Effector CD8-positive, alpha-beta T cell (primary cell): ENCODE data around the gene PPIL6.
A peak's percentile ranks its signal among the peaks of the same experiment; 100 is the strongest.

Source experiments
- DNase-seq: peaks from one replicate; lab custom pipeline; 2025; lab: John Stamatoyannopoulos, UW
- total RNA-seq, 4 experiments: gene quantifications; one replicate each; lab custom pipeline; 2026; lab: John Stamatoyannopoulos, UW

The PPIL6 gene
- total RNA-seq = 0.12 to 0.88 (median 0.67) reads per million in 4 experiments

DNA sequence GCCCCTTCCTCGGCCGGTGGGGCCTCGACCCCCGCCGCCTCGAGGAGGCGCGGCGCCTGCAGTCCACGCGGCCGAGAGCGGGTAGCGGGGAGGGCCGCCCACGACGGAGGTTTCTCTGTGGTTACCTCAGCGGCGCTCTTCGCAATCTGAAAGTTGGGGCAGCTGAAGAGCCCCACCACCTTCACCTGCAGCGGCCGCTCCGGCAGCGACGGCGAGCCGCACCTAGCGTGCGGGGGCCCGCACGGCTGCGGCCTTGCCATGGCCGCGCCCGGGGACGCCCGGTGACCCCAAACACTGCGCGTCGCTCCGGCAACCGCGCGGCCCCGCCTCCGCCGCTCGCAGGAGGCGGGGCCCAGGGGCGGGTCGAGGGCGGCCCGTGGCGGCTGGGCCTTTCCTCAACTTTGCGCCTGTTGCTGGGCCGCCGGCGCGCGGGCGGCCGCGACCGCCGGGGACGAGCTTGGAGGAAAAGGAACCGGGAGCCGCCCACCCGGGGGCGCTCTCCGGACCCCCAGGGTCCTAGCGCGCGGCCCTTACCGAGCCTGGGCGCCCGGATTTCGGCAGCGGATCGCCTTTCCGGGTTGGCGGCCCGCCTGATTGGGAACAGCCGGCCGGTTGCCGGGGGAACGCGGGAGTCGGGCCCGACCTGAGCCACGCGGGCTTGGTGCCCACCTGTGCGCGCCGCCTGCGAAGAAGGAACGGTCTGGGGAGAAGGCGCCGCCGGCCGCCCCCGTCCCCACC, at the start of gene PPIL6, which contains the start of gene SMPD2:
Gene PPIL6 (minus strand): TSS at position 298 of the 738 bp plus-strand sequence. CDS start 38 bp downstream, at position 260.
Gene SMPD2 (plus strand): TSS at position 394 of the 738 bp plus-strand sequence. CDS start 398 bp downstream, outside the sequence.
- peak; percentile 63 for DNase-seq

DNA sequence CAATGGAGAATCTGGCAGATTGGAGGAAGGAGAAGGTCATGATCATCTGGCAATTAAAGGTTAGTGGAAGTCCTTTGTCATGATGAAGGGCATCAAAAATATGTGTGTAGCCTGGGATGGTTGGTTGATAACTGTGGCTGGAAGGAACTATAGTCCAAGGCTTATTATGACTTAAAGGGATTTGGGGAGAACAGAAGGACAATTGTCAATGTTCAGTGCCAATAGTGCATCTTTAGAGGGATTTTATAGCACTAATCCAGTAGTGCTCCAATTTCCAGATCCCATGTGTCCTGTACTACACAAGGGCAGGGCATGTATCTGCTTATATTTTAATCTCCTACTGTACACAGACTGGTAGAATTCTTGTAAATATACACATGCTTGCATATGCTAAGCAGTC, 47.6 kb upstream of the PPIL6 start:
- DNase-seq = no peak

DNA sequence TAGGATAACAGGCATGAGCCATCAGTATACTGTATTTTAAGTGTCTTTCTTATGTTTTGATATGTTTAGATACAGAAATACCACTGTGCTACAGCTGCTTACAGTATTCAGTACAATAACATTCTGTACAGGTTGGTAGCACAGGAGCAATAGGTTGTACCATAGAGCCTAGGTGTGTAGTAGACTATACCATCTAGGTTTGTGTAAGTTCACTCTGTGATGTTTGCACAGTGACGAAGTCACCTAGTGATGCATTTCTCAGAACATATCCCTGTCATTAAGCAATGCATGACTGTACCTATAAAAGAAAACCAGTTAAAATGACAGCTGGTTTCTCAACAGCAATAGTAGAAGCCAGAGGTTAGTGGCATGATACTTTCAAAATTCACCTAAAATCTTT, 45.6 kb upstream of the PPIL6 start:
- DNase-seq = no peak

DNA sequence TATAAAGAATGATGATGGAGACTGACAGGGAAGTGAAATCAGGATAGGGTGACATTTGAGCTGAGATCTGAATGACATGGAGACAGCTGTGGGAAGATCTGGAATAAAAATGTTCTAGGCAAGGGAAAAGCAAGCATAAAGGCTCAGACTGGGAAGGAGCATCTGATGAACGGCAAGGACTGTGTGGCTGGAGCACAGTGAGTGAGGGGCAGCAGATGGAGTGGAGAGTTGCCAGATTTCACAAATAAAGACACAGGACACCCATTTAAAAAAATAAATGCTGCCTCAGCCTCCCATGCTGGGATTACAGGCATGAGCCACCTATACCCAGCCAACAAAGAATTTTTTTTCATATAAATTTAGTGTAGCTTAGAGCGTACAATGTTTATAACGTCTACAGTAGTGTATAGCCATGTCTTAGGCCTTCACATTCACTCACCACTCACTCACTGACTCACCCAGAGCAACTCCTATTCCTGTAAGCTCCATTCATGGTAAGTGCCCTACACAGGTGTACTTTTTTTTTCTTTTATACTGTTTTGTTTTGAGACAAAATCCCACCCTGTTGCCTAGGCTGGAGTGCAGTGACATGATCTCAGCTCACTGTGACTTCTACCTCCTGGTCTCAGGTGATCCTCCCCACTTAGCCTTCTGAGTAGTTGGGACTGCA, 45.0 kb upstream of the PPIL6 start:
- no peak for DNase-seq

DNA sequence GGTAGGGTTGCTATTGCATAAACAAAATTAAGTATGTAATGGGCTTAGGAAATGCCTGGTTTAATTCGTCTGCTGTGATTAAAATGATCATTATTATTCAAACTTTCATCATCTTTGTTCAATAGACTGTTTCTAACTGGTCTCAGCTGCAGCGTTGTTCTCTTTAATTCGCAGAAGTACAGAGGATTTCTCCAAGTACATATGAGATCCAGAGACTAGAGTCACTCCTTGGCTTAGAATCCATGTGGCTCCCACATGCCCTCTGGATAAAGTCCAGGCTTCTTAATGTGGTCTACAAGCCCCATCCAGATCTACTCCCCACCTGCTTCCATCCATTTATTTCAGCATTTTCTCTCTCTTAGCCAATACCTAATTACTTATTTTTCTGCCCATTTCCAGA, 43.7 kb upstream of the PPIL6 start:
- no peak for DNase-seq

DNA sequence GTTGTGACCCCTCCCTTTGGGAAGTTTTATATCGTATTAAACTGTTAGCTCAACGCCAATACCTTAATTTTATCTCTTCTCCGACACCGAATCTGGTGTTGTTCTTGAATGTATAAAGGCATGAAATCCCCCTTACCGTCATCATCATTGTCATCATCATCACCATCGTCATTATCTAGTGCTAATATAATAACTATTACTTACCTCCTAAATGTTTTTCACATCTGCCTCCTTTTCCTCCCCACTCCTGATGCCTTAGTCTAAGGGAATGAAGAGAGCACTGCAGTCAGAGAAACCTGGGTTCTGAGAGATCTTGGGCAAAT, 43.3 kb upstream of the PPIL6 start:
- DNase-seq = no peak

DNA sequence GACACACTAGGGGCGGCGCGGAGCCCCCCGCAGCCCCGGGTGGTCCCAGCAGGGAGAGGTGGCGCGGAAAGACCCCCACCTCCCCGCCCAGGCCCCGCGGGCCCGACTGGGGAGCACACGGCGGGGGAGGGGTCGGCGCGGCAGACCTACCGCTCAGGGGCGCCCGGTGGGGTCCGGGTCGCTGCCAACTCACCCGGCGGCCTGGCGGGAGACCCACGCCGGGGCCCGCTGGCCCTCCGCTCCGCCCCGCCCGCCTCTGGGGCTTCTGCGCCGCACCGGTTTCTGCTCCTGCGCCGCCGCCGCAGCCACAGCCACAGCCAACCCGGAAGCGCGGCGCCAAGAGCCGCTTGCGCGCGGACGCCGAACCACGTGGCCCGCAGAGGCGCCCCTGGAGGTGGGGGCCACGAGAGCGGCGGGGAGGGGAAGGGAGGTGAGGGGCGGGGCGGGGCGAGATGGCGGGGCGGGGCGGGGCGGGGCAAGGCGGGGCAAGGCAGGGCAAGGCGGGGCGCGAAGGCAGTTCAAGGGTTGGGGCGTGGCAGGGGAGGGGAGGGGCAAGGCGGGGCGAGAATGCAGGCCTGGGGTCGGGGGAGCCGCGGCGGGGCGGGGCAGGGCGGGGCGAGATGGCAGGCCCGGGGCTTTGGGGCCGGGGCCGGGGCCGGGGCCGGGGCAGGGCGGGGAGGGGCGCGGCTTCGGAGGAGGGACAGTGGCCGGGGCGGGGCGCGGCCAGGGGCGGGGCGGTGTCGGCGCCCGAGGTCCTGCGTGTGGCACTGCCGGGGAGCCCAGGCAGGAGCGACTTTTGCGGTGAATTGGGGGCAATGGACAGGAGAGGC, 42.7 kb upstream of the PPIL6 start, which contains the start of gene ZBTB24:
Gene ZBTB24 (minus strand): TSS at position 315 of the 830 bp plus-strand sequence. CDS start 1,193 bp downstream, outside the sequence.
- peak; percentile 87 for DNase-seq

DNA sequence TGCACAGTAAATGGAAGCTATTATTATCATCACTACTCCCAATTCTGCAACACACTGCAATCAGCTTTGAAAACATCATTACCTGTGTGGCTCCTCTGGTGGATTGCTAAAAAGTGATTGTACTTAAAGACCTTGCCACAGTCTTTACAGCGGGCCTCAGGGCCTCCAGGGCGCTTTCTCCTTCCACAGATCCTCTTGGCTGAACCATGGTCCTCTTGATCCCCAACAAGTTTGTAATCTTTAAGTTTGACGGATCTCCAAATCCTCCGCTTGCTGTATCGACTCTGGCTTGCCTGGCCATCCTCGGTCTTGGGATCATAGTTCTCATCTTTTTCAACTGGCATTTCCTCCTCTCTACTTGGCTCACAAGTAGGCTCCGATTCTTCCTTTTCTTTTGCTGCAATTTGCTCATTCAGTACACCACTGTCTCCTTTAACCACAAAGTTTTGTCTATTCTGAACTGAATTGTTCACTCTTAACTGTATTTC, 40.6 kb upstream of the PPIL6 start:
- no peak for DNase-seq

DNA sequence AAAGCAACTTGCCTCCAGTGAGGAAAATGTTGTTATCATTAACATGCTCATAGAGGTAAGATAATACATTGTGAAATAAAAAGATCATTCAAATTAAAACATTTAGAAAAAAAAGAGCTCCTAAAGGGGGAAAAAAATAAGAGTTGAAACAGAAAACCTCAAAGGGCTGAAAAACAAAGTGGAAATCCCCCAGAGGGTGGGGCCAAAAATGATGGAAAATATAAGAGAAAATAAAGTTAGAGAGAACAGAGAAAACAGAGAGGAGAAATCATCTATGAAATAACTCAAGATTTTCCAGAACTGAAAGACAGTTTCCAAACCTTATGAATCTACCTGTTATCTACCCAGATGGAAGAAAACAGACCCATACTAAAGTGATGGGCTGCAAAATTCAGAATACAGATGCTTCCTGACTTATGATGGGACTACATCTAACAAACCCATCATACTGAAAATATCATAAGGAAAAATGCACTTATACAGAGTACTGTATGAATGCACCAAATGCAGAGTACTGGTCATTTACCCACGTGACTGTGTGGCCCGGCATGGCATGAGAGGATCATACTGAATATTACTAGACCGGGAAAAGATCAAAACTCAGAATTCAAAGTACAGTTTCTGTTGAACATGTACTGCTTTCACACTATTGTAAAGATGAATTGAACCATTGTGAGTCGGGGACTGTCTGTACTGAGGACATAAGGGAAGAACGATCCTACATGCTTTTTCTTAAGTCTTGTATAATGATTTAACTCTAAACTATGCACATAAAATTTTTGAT, 38.6 kb upstream of the PPIL6 start:
- no peak for DNase-seq

DNA sequence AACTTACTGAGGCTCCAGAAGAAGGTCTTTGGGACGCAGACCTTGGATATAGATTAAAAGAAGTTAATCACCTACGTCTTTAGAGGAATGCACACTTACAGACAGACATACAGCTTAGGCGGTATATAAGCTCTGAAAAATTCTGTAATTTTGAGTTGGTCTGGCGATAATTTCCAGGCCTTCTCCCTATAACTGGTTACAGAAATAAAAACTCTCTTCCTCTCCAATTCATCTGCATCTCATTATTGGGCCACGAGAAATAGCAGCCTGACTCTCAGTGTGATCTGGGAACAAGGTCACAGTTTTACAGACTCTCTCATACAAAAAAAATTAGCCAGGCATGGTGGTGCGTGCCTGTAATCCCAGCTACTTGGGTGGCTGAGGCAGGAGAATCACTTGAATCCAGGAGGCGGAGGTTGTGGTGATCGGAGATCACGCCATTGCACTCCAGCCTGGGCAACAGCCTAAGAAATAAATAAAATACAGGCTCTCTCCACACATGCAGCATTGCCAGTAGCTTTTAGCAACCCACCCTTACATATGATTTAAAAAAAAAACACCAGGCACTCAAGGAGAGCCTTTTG, 37.9 kb upstream of the PPIL6 start:
- DNase-seq = no peak

DNA sequence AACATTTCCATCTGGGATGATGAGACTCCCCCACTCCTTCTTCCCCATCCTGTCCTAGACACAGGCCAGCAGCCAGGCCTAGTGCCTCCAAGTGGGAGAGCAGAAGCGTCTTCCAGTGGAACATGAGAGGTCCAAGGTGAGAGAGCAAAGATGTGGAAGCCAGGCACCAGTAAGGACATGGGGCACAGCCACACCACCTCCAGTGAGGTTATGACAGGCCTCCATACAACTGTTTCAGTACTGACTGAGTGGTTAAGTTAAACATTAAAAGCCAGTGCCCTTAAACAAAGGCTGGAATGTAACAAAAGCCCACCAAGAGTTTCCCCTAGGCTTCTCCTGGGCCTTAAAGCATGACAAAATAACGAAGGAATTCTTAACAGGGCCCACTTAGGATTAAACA, 37.3 kb upstream of the PPIL6 start:
- DNase-seq = no peak

DNA sequence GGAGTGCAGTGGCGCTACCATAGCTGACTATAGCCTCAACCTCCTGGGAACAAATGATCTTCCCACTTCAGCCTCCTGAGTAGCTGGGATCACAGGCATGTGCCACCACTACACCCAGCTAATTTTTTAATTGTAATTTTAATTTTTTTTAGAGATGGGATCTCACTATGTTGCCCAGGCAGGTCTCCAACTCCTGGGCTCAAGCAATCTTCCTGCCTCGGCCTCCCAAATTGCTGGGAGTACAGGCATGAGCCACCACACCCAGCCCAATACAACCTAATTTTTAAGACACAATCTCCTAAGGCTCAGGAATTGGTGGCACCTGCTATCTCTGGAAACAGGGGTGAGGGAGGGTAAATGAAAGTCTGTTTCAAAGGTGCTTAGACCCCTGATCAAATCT, 36.8 kb upstream of the PPIL6 start:
- DNase-seq = no peak

DNA sequence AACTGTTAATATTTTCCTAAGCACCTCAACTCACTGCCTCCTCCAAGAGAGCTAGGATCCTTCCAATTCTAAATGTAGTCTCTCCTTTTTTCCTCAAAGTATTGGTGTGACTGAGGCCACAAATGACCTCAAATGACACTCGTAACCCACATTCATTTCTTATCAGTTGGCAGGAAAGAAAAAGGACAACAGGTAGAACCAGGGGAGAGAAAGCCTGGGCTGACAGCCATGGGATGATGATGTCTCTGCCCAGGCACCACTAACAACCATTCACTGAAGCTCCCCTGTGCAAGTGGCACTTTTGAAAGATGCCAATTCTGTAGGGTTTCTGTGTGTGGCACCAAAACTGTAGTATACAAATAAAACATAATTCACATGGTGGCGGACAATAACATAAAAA, 35.2 kb upstream of the PPIL6 start:
- no peak for DNase-seq

DNA sequence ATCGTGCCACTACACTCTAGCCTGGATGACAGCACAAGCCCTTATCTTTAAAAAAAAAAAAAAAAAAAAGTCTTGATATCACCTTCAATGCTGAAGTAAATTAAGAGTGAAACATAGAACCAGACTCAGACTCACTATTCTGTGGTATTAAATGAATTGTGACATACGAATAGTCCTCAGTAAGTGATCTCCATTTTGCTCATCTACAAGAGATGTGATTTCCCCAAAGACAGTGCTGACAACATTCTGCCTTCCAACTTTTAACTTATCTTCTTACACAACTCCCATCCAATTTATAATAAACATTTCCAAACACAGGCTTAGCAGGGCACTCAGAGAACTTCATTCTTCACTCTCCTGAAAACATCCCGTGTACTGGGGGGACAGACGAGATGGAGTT, 34.6 kb upstream of the PPIL6 start:
- DNase-seq = no peak

DNA sequence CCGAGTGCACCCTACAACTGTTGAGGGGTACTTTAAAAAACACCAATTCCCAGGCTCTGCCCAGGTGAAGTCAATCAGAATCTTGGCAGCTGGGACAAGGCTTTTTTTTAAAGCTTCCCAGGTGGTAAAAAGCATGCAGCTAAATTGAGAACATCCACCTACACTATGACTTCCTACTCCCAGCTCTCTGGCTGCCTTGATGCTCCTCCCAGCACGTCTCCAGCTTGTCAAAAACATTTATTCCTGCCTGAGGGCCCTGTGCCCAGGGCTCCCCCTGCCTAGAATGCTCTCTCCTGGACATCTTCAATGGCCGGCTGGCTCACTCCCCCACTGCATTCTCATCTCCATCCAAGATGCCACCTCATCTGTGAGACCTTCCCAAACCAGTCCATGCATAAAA, 32.7 kb upstream of the PPIL6 start:
- DNase-seq = no peak

DNA sequence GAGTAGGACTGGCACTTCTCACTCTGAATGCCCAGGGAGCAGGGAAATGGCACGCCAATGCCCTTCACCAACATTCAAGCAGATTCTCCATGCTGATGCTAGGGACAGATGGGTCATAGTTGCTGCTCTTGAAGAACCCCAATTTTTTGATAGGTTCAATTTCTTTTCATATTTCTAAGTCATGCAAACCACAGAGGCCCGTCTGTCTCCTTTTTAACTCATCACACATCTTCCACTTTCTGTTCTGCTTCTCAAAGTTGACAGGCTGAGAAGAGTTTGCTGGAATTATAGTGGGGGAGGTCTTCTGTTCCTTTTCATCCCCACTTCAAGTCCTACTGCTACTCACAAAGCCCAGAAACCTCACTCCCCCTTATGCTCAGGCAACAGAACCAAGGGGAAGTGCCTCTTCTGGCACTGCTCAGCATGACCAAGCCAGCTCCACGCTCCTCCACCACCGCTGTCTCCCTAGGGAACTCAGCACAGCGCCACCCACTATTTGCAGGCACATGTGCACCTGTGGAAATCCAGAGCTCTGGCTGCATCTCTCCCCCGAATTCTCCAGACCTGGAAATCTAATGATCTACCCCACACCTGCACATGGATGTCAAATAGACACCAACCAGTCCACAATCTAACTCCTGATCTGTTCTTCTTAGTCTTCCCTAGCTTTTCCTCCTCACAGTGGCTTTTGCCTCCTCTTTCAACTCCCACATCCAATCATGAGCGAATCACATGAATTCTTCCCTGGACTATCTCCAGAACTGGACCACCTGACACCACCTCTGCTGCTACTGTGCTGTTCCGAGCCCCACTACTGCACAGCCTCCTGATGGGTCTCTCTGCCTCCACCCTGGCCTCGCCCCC, 31.9 kb upstream of the PPIL6 start:
- no peak for DNase-seq

DNA sequence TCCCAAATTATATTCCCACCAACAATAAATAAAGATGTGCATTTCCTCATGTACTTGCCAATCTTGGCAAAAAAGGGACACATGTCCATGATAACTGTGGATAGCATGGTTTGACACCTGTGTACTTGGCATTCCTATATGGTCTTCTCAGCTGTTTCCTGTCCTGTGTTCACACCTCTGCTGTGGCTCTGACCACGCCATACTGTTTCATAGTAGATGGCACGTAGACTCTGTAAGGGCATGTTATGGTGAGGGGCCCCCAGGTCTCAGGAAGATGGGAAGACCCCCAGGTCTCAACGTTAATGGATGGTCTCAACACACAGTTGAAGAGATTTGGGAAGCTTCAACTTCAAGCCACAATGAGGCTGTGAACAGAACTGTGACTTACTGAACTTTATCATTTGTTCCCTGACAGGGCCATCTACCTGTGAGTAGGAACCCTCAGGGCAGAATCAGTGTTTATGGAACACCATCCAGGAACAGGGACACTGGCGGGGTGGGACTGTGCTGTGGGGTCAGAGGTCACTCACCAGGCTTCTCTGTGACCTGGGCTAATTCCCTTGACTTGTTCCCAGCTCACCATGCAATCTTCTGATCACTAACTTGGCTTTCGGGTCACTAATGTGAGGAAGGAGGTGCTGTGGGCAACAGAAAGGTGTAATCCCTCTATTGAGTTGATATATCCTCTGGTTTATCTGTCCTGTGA, 30.8 kb upstream of the PPIL6 start:
- no peak for DNase-seq

DNA sequence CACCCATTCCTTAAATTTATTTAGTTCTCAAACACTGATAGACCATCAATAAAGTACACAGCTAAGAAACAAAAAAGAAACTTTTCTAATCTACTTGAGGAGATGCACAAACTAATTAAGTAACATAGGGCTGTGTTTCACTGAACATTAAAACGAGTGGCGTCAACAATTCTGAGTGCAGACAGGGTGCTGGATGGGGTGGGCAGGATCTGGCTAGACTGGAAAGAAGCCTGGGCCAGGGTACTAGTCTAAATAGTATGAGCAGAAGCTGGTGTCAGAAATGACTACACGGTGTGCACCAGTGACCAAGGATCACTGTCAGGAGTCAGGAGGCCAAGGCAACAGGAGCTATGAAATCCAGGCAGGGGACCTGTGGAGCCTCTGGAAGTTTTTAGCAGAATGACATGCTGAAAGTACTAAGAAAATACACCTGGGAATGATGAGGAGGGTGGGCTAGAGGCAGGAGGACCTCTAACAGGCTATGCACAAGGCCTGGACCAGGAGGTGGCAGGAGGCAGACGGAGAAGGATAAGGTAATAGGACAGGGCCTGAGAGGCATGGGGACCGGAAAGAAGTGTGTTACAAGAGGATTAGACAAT, 29.3 kb upstream of the PPIL6 start:
- no peak for DNase-seq

DNA sequence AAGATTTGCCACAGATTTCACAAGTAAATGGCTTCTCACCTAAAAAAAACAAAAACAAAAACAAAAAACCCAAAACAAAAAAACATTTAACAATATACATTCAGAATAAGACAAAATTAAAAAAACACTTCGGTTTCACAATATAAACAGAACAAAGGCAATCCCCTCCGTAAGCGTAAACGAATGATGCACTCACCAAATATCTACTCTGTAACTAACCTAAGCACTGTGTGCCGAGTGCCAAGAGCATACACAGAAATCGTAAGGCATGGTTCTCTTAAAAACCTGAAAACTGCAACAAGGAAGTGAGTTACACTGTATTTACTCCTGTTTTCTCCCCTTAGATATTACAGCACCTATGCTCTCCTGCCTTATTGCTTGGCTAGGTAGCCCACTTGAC, 27.3 kb upstream of the PPIL6 start:
- DNase-seq = no peak
